K562 (cell line): ENCODE data around the gene CPSF6. TPM values are rescaled to one million over a fixed set of nuclear protein-coding genes. Genes with fewer than 3 reads are reported as not detected.

Experiments
- LCOR ChIP-seq: sonication (generic); formaldehyde crosslinking; IDR thresholded peaks from 2 replicates; pipeline ENCODE4 v1.8.0; 2022; ENCODE audit warnings: mild to moderate bottlenecking, missing genetic modification reagents
- SLC30A9 ChIP-seq: fragments of 250-450 bp; sonication (Bioruptor Pico); IDR thresholded peaks from 2 replicates; pipeline ENCODE4 v1.8.0; 2022; ENCODE audit warnings: mild to moderate bottlenecking, moderate library complexity
- ZNF274 ChIP-seq: IDR thresholded peaks from 2 replicates; pipeline ENCODE4 v1.6.1; 2011; ENCODE audit warnings: low read depth, mild to moderate bottlenecking, low read length, moderate library complexity, borderline replicate concordance
- ZNF354B ChIP-seq: fragments of 250-450 bp; sonication (Bioruptor Pico); IDR thresholded peaks from 2 replicates; pipeline ENCODE4 v1.4.0; 2020
- polyA plus RNA-seq, 8 experiments: library from polyadenylated mRNA; depleted of rRNA in 4 of 8; stranded (reverse) in 5 of 8; unstranded in 3 of 8; fragments of >200 nt; fragmentation: Nextera tagmentation in 2 of 8; fragmentation: Illumina TruSeq in 1 of 8; extraction: Ambion mirVana in 2 of 8; extraction: Trizol in 1 of 8; gene quantifications; 2 replicates each; pipeline versions ENCODE4 v1.2.1 to v1.2.3, GENCODE V29; 2011 to 2014; ENCODE audit warnings: inconsistent platforms in 1 of 8, missing spikeins in 1 of 8
- total RNA-seq, 7 experiments: library from RNA; depleted of rRNA in 6 of 7; stranded (reverse); fragments of >200 nt in 6 of 7; fragmentation: Illumina TruSeq in 2 of 7; extraction: Trizol in 2 of 7; gene quantifications; 2 replicates each; pipeline versions ENCODE4 v1.2.1 to v1.2.3, GENCODE V29; 2011 to 2021; ENCODE audit warnings: low replicate concordance in 1 of 7
- TF ChIP-seq, protein P1 (sequence below), 2 experiments: fragments of 450-650 bp; IDR thresholded peaks; 2 replicates each; pipeline ENCODE4 v1.6.1; 2016; ENCODE audit warnings: mild to moderate bottlenecking in 2 of 2, borderline replicate concordance in 1 of 2, low read depth in 1 of 2, moderate library complexity in 1 of 2
- TF ChIP-seq, protein P2 (sequence below), 2 experiments: fragments of 450-650 bp; conservative IDR thresholded peaks; 2 replicates each; pipeline ENCODE4 v1.6.1; 2017; ENCODE audit warnings: mild to moderate bottlenecking in 2 of 2, moderate library complexity in 2 of 2
- TF ChIP-seq, protein P3 (sequence below): sonication (generic); IDR thresholded peaks from 2 replicates; pipeline ENCODE4 v1.6.1; 2016
- TF ChIP-seq, protein P4 (sequence below): fragments of 250-450 bp; sonication (Bioruptor Pico); IDR thresholded peaks from 2 replicates; pipeline ENCODE4 v1.5.0; 2021; ENCODE audit warnings: mild to moderate bottlenecking, borderline replicate concordance
- TF ChIP-seq, protein P5 (sequence below): IDR thresholded peaks from 2 replicates; pipeline ENCODE4 v1.6.1; 2014; ENCODE audit warnings: antibody characterized with exemption

CPSF6 gene
- total and polyA plus RNA-seq, 9 of the 15 experiments (the other 6 are each of a cell fraction or from before 2014, with no cell fraction given): 34.3 to 129 (median 77.8) TPM

DNA sequence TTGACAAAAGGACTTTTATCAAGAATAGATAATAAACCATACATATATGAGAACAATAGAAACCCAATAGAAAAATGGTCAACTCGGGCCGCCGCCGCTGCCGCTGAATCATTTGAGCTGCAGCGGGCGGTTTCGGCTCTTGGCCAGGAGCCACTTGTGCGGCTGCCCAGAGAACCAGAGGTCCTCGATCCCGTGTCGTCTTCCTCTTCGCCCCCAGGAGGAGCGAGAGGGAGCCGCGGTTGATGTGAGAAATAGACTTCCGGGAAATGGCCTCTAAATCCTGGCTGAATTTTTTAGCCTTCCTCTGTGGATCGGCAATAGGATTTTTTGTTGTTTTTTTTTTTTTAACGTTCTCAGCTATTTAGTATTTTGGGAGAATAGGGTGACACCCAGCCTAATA is 44.8 kb downstream of the CPSF6 start (continued):
- TF ChIP-seq, protein P1, sequence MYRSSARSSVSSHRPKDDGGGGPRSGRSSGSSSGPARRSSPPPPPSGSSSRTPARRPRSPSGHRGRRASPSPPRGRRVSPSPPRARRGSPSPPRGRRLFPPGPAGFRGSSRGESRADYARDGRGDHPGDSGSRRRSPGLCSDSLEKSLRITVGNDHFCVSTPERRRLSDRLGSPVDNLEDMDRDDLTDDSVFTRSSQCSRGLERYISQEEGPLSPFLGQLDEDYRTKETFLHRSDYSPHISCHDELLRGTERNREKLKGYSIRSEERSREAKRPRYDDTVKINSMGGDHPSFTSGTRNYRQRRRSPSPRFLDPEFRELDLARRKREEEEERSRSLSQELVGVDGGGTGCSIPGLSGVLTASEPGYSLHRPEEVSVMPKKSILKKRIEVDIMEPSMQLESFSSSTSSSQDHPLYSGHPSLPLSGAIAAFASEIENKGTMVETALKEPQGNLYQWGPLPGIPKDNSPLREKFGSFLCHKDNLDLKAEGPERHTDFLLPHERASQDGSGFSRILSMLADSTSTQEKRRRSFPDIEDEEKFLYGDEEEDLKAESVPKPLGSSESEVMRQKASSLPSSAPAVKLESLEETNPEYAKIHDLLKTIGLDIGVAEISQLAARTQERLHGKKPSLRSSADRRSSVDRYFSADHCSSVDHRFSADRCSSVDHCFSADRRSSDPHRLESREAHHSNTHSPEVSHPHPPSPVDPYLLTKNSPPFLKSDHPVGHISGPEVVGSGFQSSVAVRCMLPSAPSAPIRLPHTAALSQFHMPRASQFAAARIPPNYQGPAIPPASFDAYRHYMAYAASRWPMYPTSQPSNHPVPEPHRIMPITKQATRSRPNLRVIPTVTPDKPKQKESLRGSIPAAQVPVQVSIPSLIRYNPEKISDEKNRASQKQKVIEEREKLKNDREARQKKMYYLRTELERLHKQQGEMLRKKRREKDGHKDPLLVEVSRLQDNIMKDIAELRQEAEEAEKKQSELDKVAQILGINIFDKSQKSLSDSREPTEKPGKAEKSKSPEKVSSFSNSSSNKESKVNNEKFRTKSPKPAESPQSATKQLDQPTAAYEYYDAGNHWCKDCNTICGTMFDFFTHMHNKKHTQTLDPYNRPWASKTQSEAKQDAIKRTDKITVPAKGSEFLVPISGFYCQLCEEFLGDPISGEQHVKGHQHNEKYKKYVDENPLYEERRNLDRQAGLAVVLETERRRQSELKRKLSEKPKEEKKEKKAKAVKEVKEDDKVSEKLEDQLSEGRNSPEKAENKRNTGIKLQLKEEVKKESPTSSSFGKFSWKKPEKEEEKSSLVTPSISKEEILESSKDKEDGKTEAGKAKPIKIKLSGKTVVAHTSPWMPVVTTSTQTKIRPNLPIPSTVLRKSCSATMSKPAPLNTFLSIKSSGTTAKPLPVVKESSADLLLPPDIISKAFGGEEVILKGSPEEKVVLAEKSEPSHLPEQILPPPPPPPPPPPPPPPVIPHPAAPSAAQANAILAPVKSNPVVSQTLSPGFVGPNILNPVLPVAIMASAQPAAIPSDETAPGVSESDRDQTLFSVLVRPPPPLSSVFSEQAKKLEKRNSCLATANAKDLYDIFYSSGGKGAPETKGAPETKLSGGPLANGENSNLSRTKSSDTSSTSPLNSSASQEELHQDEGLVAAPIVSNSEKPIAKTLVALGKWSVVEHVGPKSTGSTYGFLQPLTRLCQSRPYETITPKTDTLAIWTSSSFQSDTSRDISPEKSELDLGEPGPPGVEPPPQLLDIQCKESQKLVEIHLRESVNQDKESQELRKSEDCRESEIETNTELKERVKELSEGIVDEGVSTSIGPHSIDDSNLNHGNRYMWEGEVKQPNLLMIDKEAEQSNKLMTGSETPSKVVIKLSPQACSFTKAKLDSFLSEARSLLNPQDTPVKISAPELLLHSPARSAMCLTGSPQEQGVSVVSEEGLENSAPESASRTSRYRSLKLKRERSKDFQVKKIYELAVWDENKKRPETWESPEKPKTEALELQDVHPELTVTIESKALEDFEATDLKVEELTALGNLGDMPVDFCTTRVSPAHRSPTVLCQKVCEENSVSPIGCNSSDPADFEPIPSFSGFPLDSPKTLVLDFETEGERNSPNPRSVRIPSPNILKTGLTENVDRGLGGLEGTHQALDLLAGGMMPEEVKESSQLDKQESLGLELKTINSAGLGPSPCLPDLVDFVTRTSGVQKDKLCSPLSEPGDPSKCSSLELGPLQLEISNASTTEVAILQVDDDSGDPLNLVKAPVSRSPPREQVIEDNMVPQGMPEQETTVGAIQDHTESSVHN (IDR thresholded peaks at IDR 0.05; ENCODE audit: borderline replicate concordance in 1 of 2, low read depth in 1 of 2): no peak
- TF ChIP-seq, protein P2, sequence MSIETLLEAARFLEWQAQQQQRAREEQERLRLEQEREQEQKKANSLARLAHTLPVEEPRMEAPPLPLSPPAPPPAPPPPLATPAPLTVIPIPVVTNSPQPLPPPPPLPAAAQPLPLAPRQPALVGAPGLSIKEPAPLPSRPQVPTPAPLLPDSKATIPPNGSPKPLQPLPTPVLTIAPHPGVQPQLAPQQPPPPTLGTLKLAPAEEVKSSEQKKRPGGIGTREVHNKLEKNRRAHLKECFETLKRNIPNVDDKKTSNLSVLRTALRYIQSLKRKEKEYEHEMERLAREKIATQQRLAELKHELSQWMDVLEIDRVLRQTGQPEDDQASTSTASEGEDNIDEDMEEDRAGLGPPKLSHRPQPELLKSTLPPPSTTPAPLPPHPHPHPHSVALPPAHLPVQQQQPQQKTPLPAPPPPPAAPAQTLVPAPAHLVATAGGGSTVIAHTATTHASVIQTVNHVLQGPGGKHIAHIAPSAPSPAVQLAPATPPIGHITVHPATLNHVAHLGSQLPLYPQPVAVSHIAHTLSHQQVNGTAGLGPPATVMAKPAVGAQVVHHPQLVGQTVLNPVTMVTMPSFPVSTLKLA (conservative IDR thresholded peaks at IDR 0.05): no peak
- TF ChIP-seq ZNF354B (CRISPR knock-in tag) (no peak), ZNF274 (no peak), LCOR (no peak), SLC30A9 (no peak)
- TF ChIP-seq, protein P3, sequence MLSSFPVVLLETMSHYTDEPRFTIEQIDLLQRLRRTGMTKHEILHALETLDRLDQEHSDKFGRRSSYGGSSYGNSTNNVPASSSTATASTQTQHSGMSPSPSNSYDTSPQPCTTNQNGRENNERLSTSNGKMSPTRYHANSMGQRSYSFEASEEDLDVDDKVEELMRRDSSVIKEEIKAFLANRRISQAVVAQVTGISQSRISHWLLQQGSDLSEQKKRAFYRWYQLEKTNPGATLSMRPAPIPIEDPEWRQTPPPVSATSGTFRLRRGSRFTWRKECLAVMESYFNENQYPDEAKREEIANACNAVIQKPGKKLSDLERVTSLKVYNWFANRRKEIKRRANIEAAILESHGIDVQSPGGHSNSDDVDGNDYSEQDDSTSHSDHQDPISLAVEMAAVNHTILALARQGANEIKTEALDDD: no peak
- TF ChIP-seq, protein P4, sequence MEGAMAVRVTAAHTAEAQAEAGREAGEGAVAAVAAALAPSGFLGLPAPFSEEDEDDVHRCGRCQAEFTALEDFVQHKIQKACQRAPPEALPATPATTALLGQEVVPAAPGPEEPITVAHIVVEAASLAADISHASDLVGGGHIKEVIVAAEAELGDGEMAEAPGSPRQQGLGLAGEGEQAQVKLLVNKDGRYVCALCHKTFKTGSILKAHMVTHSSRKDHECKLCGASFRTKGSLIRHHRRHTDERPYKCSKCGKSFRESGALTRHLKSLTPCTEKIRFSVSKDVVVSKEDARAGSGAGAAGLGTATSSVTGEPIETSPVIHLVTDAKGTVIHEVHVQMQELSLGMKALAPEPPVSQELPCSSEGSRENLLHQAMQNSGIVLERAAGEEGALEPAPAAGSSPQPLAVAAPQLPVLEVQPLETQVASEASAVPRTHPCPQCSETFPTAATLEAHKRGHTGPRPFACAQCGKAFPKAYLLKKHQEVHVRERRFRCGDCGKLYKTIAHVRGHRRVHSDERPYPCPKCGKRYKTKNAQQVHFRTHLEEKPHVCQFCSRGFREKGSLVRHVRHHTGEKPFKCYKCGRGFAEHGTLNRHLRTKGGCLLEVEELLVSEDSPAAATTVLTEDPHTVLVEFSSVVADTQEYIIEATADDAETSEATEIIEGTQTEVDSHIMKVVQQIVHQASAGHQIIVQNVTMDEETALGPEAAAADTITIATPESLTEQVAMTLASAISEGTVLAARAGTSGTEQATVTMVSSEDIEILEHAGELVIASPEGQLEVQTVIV (CRISPR knock-in tag): no peak
- TF ChIP-seq, protein P5, sequence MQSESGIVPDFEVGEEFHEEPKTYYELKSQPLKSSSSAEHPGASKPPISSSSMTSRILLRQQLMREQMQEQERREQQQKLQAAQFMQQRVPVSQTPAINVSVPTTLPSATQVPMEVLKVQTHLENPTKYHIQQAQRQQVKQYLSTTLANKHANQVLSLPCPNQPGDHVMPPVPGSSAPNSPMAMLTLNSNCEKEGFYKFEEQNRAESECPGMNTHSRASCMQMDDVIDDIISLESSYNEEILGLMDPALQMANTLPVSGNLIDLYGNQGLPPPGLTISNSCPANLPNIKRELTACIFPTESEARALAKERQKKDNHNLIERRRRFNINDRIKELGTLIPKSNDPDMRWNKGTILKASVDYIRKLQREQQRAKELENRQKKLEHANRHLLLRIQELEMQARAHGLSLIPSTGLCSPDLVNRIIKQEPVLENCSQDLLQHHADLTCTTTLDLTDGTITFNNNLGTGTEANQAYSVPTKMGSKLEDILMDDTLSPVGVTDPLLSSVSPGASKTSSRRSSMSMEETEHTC: 0 out of 2 replicates have a peak, but pooled peaks have one; percentile 31
